ENCODE measurements around the gene DPF3. TPM values are rescaled to one million over a fixed set of nuclear protein-coding genes. Genes with fewer than 3 reads are reported as not detected.

Gene DPF3
- total RNA-seq, 1 experiment from 2014 or later: not detected

GRCh38 chr14:72631401-72631800 lies 262.5 kb downstream of the DPF3 start:
- CTCF ChIA-PET: no interaction called here
- Histone ChIP-seq H3K4me3 (ENCODE audit: low read depth in 2 of 2, low read length in 2 of 2) (no peak overlapping the region), H3K36me3 (ENCODE audit: control insufficient read depth, insufficient read depth, low read length) (no peaks in the 10 kb centered on the region), H3K9me3 (ENCODE audit: control insufficient read depth, insufficient read depth, low read depth, low read length) (no peaks in the 10 kb centered on the region), H3K27ac (ENCODE audit: low read length) (no peak overlapping the region), H3K27me3 (ENCODE audit: control insufficient read depth, insufficient read depth, low read length) (peaks cover 2% of the 10 kb centered on the region; the same call in 1 of the 2 replicates), H3K4me1 (ENCODE audit: control insufficient read depth, insufficient read depth, low read length) (no peaks in the 10 kb centered on the region)
- in situ Hi-C loops (cut with HindIII; ENCODE audit: low pct_unique_long_range_greater_than_20kb, low sequenced_read_pairs) (no loop called here), intact Hi-C loops (cut with micrococcal nuclease; ENCODE audit: unreplicated experiment) (no loop called here)
- ATAC-seq (no peak), DNase-seq (ENCODE audit: low read depth, low spot score) (no peak)
- TF ChIP-seq POLR2AphosphoS5 (IDR thresholded peaks at IDR 0.05; ENCODE audit: low read depth, low read length) (no peak), REST (IDR thresholded peaks at IDR 0.05; ENCODE audit: insufficient read depth in 1 of 2, low read depth in 2 of 2, low read length in 1 of 2) (no peak), TCF7L2 (IDR thresholded peaks at IDR 0.05; ENCODE audit: low read depth, low read length) (no peak), CTCF (IDR thresholded peaks at IDR 0.05) (no peak), SIN3A (IDR thresholded peaks at IDR 0.05; ENCODE audit: borderline replicate concordance, insufficient read depth, low read depth, low read length) (no peak)
- BruUV-seq (replicated peaks): no TSS peak
- POLR2A ChIA-PET: no interaction called here

- ATAC-seq (no peak), DNase-seq (ENCODE audit: low read depth, low spot score) (no peak)
- intact Hi-C loops (cut with micrococcal nuclease; ENCODE audit: unreplicated experiment): no loop called here
- Histone ChIP-seq H3K36me3 (ENCODE audit: control insufficient read depth, insufficient read depth, low read length) (no peaks in the 10 kb centered on the region), H3K4me1 (ENCODE audit: control insufficient read depth, insufficient read depth, low read length) (no peaks in the 10 kb centered on the region), H3K4me3 (ENCODE audit: low read depth in 2 of 2, low read length in 2 of 2) (no peak overlapping the region), H3K27ac (ENCODE audit: low read length) (no peak overlapping the region), H3K27me3 (ENCODE audit: control insufficient read depth, insufficient read depth, low read length) (peaks cover 2% of the 10 kb centered on the region; the same call in 1 of the 2 replicates), H3K9me3 (ENCODE audit: control insufficient read depth, insufficient read depth, low read depth, low read length) (no peaks in the 10 kb centered on the region)
- BruUV-seq (replicated peaks): no TSS peak
- ChIA-PET CTCF (no interaction called here), POLR2A (no interaction called here)
- TF ChIP-seq SIN3A (IDR thresholded peaks at IDR 0.05; ENCODE audit: borderline replicate concordance, insufficient read depth, low read depth, low read length): no peak
- TF ChIP-seq REST (IDR thresholded peaks at IDR 0.05; ENCODE audit: insufficient read depth in 1 of 2, low read depth in 2 of 2, low read length in 1 of 2): no peak
- in situ Hi-C loops (cut with HindIII; ENCODE audit: low pct_unique_long_range_greater_than_20kb, low sequenced_read_pairs): no loop called here
Measured at GRCh38 chr14:72630374-72630773, 263.5 kb downstream of the DPF3 start.
